ENCODE measurements around the gene KCND2. TPM values are rescaled to one million over a fixed set of nuclear protein-coding genes. Genes with fewer than 3 reads are reported as not detected.

KCND2 gene
- total RNA-seq (0.19 TPM), polyA plus RNA-seq (ENCODE audit: insufficient read depth, low read depth, low replicate concordance) (not detected)
- long read RNA-seq, donor 1, result 0 reads
- long read RNA-seq, donor 2, result 0 reads
- long read RNA-seq, donor 3, result 0 reads
- long read RNA-seq, donor 4, result 0 reads
- long read RNA-seq, donor 5, result 0 reads
- long read RNA-seq, donor 6, result 0 reads
- long read RNA-seq, donor 7, result 0 reads
- long read RNA-seq, donor 8, result 0 reads
- long read RNA-seq, donor 9, result 0 reads
- long read RNA-seq, donor 10, result 0 reads

DNA sequence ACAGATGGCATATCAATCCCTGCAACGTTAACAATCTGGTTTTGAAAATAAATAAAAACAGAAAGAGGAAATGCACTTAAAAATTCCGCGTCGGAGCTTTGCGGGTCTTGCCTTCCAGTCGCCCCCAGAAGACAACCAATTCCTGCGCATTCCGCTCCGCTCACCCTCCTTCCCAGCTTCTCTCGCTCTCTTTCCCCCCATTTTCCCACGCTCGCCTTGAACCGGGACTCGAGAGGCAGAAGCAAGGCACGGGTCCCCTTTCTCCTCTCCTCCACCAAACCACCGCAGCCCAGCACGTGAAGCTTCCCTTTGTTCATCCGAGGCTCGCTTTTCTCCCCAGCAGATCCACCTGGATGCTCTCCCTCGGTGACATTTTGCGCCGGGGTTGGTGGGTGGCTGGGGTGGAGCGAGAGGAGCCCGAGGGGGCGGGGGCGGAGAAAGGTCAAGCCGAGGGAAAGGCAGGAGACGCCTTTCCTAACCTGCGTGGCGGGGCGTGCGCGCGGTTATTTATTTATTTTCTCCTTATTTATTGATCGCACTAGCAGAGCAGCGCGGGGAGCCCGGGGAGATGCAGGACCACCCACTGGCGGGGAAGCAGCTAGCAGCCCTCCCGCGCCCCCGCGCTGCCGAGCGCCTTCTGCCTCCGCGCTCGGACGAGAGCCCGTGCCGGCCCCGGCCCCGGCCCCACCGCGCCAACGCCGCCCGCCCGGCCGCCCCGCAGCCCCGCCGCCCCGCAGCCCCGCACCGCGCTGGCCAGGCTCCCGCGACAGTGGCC lies at the start of gene KCND2:
KCND2 (plus strand) TSS at position 475 of the 775 bp plus-strand sequence.
- intact Hi-C loops (cut with DNase I), result no loop called here

DNA sequence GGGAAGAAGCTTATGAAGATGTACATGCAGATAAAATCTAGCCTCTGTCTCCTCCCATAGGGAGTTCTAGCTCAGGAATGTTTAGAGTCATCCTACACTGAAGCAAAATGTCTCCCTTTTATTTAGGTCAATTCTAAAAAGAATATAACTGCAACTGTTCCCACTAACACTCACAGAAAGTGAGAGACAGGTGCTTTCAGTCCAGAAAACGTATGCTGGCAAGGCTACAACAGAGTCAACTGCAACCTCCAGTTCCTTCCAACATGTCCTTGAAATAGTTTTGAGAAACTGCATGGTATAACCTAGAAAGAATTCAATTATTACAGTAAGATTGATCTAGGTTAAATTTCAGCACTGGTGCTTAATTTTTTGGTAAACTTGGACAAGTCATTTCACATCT lies 46.8 kb upstream of the KCND2 start:
- no peaks in the 10 kb centered on the region for H3K36me3 ChIP-seq (ENCODE audit: control insufficient read depth in 2 of 3, insufficient read depth in 3 of 3, low read length in 3 of 3)
- no peaks in the 10 kb centered on the region for H3K4me1 ChIP-seq (ENCODE audit: control insufficient read depth in 2 of 3, insufficient read depth in 2 of 3, low read depth in 1 of 3, low read length in 3 of 3)
- intact Hi-C loops (cut with DNase I), result no loop called here
- no peak overlapping the region for H3K27ac ChIP-seq (ENCODE audit: low read depth in 2 of 2, low read length in 2 of 2)
- H3K27me3 ChIP-seq (ENCODE audit: control insufficient read depth, insufficient read depth, low read length), result no peaks in the 10 kb centered on the region
- no peaks in the 10 kb centered on the region for H3K9me3 ChIP-seq (ENCODE audit: control insufficient read depth in 2 of 3, insufficient read depth in 1 of 3, low read length in 3 of 3)
- no peak overlapping the region for H3K9ac ChIP-seq (ENCODE audit: low read length in 3 of 3)
- TF ChIP-seq, protein P1, sequence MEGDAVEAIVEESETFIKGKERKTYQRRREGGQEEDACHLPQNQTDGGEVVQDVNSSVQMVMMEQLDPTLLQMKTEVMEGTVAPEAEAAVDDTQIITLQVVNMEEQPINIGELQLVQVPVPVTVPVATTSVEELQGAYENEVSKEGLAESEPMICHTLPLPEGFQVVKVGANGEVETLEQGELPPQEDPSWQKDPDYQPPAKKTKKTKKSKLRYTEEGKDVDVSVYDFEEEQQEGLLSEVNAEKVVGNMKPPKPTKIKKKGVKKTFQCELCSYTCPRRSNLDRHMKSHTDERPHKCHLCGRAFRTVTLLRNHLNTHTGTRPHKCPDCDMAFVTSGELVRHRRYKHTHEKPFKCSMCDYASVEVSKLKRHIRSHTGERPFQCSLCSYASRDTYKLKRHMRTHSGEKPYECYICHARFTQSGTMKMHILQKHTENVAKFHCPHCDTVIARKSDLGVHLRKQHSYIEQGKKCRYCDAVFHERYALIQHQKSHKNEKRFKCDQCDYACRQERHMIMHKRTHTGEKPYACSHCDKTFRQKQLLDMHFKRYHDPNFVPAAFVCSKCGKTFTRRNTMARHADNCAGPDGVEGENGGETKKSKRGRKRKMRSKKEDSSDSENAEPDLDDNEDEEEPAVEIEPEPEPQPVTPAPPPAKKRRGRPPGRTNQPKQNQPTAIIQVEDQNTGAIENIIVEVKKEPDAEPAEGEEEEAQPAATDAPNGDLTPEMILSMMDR (IDR thresholded peaks at IDR 0.05; ENCODE audit: borderline replicate concordance, extremely low read depth, insufficient read depth), result no peak
- FAIRE-seq, result no peak
- no peak overlapping the region for H3K4me3 ChIP-seq (ENCODE audit: low read length in 3 of 3)
- DNase-seq, result no peak

More for the DNA sequence above, at the start of gene KCND2:
- peak within 1 kb of the TSS in 1 of 3 donors; percentile 48 for H3K9ac ChIP-seq (ENCODE audit: low read length in 3 of 3)
- H3K4me3 ChIP-seq (ENCODE audit: low read length in 3 of 3), result peak within 1 kb of the TSS; percentile 56 to 66 (median 58)
- no peaks in the 10 kb centered on the region for H3K36me3 ChIP-seq (ENCODE audit: control insufficient read depth in 2 of 3, insufficient read depth in 3 of 3, low read length in 3 of 3)
- TF ChIP-seq, protein P1 (IDR thresholded peaks at IDR 0.05; ENCODE audit: borderline replicate concordance, extremely low read depth, insufficient read depth), result no peak
- FAIRE-seq, result no peak
- H3K9me3 ChIP-seq (ENCODE audit: control insufficient read depth in 2 of 3, insufficient read depth in 1 of 3, low read length in 3 of 3), result no peaks in the 10 kb centered on the region
- H3K27me3 ChIP-seq (ENCODE audit: control insufficient read depth, insufficient read depth, low read length), result no peaks in the 10 kb centered on the region
- peak; percentile 38 to 65 (median 55) for DNase-seq
- peaks cover 0 to 5% (median 0%) of the 10 kb centered on the region in 3 donors for H3K4me1 ChIP-seq (ENCODE audit: control insufficient read depth in 2 of 3, insufficient read depth in 2 of 3, low read depth in 1 of 3, low read length in 3 of 3)
- H3K27ac ChIP-seq (ENCODE audit: low read depth in 2 of 2, low read length in 2 of 2), result no peak within 1 kb of the TSS

DNA sequence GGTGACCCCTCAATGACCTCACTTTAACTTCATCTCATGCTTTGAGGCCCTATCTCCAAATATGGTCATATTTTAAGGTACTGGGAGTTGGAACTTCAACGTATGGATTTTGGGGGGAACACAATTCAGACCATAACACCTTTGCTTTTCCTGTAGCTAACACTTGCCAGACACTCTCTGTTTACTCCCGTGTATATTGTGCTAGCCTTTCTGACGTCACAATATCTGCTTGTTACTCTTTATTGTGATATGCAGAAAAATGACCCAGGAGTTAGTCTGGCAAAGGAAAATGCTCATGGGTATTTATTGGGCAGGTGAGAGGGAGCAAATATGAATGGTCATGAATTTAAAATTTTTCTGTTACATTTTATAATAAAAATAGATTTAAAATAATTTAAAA lies 45.7 kb upstream of the KCND2 start:
- Histone ChIP-seq H3K27me3 (ENCODE audit: control insufficient read depth, insufficient read depth, low read length) (no peaks in the 10 kb centered on the region), H3K9me3 (ENCODE audit: control insufficient read depth in 2 of 3, insufficient read depth in 1 of 3, low read length in 3 of 3) (no peaks in the 10 kb centered on the region), H3K36me3 (ENCODE audit: control insufficient read depth in 2 of 3, insufficient read depth in 3 of 3, low read length in 3 of 3) (no peaks in the 10 kb centered on the region), H3K27ac (ENCODE audit: low read depth in 2 of 2, low read length in 2 of 2) (no peak overlapping the region), H3K4me3 (ENCODE audit: low read length in 3 of 3) (no peak overlapping the region), H3K9ac (ENCODE audit: low read length in 3 of 3) (no peak overlapping the region), H3K4me1 (ENCODE audit: control insufficient read depth in 2 of 3, insufficient read depth in 2 of 3, low read depth in 1 of 3, low read length in 3 of 3) (no peaks in the 10 kb centered on the region)
- DNase-seq (no peak), FAIRE-seq (no peak)
- intact Hi-C loops (cut with DNase I), result no loop called here
- TF ChIP-seq, protein P1 (IDR thresholded peaks at IDR 0.05; ENCODE audit: borderline replicate concordance, extremely low read depth, insufficient read depth), result no peak
